Muscle of leg (tissue), 11 donors: Measurements from ENCODE around the gene MYEOV. TPM values are rescaled to one million over a fixed set of nuclear protein-coding genes. Genes with fewer than 3 reads are reported as not detected.

ENCODE experiments used
- DNase-seq: peaks from one replicate; pipeline ENCODE4 v3.0.0; 2013
- H3K27ac ChIP-seq: one replicate; pipeline ENCODE4 v1.5.1; 2013; ENCODE audit warnings: mild to moderate bottlenecking, low read length, control low read depth
- H3K27me3 ChIP-seq: one replicate; pipeline ENCODE4 v1.6.1; 2013; ENCODE audit warnings: low read length; ENCODE audit not compliant: control insufficient read depth, insufficient read depth
- H3K36me3 ChIP-seq: one replicate; pipeline ENCODE4 v1.6.1; 2013; ENCODE audit warnings: low read length; ENCODE audit not compliant: control insufficient read depth, insufficient read depth
- H3K4me1 ChIP-seq: one replicate; pipeline ENCODE4 v1.6.1; 2013; ENCODE audit warnings: low read length; ENCODE audit not compliant: control insufficient read depth, insufficient read depth
- H3K4me3 ChIP-seq: one replicate; pipeline ENCODE4 v1.5.1; 2013; ENCODE audit warnings: low read length, control low read depth
- H3K9me3 ChIP-seq: replicated peaks from 2 replicates; pipeline ENCODE4 v1.6.1; 2013; ENCODE audit warnings: low read depth, low read length; ENCODE audit not compliant: control insufficient read depth
- WGBS: methylation state at CpG from one replicate; pipeline ENCODE4 v1.1.5; 2013; ENCODE audit warnings: missing lambda C conversion rate; ENCODE audit not compliant: insufficient coverage; 5-methylcytosine and 5-hydroxymethylcytosine counted together
- polyA plus RNA-seq, 8 donors: library from polyadenylated mRNA; unstranded; fragments of 120-200 nt; gene quantifications; one replicate each; pipeline versions ENCODE4 v1.2.1 to v1.2.3, GENCODE V29; 2013; ENCODE audit warnings: inconsistent platforms in 1 of 8, low replicate concordance in 1 of 8; ENCODE audit not compliant: insufficient read length in 8 of 8, insufficient read depth in 1 of 8
- total RNA-seq: library from RNA; stranded (reverse); fragments of 120-200 nt; gene quantifications from one replicate; pipeline ENCODE4 v1.2.4, GENCODE V29; 2013

Gene MYEOV
- total and polyA plus RNA-seq, 9 donors, result 0.48 to 1.9 (median 1.1) TPM; not detected in 1

- DNase-seq, result no peak
- 81% methylated on average over 4 of the region's 6 CpGs for WGBS
These were observed 28.7 kb upstream of the MYEOV start for GRCh38 chr11:69265210-69265609.

DNA sequence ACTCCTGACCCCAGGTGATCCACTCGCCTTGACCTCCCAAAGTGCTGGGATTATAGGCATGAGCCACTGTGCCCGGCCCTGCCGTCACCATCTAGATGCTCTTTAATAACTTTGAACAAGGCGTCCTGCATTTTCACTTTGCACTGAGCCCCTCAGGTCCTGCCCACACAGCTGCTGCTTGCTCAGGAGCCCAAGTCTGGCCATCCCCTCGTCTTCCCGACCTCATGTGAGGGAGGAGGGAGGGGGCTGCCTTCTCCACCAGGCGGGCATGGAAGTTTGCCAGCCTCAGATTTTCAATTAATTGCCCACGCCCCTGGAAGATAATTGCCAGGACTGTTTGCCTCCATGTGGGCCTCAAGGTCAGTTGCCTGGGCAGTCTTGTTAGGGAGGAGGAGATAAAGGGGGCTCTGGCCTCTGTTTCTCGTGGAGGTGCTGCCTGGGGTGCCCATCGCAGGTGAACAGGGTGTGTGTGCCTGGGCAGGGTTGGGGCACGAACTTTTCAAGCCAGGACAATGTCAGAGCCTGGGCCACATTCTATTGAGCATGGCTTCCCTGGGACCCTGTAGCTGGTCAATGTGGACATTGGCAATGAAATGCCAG lies 27.9 kb upstream of the MYEOV start:
- 85% methylated on average over 8 of the region's 11 CpGs for WGBS
- DNase-seq, result no peak
- Histone ChIP-seq H3K27ac (no peak overlapping the region), H3K4me1 (peaks cover 23% of the 10 kb centered on the region), H3K36me3 (no peaks in the 10 kb centered on the region), H3K4me3 (no peak overlapping the region), H3K27me3 (peaks cover 2% of the 10 kb centered on the region), H3K9me3 (no peaks in the 10 kb centered on the region)

More at GRCh38 chr11:69265210-69265609, 28.7 kb upstream of the MYEOV start:
- Histone ChIP-seq H3K4me3 (no peak overlapping the region), H3K9me3 (no peaks in the 10 kb centered on the region), H3K36me3 (no peaks in the 10 kb centered on the region), H3K4me1 (peaks cover 23% of the 10 kb centered on the region), H3K27ac (no peak overlapping the region), H3K27me3 (peaks cover 2% of the 10 kb centered on the region)

DNA sequence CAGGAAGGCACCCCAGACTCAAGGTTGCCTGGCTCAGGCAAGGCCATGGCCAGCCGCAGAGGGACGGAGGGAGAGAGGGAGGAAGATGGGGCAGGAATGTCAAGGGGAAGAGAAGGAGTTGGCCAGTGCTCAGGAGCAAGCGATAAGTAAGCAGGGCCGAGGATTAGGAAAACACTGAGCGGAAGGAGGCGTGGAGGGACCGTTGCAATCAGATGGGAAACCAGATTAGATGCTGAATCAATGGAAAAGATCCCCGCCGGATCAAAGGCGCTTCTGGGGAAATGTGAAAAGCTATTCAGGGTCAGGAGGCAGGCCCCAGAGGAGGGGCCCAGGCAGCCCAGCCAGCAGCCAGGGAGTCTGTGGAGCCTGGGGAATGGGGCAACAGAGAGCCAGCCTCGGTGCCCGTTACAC lies 26.6 kb upstream of the MYEOV start:
- Histone ChIP-seq H3K36me3 (no peaks in the 10 kb centered on the region), H3K4me1 (peaks cover 23% of the 10 kb centered on the region), H3K9me3 (no peaks in the 10 kb centered on the region), H3K27ac (no peak overlapping the region), H3K27me3 (peaks cover 2% of the 10 kb centered on the region), H3K4me3 (no peak overlapping the region)
- 60% methylated on average over 12 of the region's 12 CpGs for WGBS
- no peak for DNase-seq

DNA sequence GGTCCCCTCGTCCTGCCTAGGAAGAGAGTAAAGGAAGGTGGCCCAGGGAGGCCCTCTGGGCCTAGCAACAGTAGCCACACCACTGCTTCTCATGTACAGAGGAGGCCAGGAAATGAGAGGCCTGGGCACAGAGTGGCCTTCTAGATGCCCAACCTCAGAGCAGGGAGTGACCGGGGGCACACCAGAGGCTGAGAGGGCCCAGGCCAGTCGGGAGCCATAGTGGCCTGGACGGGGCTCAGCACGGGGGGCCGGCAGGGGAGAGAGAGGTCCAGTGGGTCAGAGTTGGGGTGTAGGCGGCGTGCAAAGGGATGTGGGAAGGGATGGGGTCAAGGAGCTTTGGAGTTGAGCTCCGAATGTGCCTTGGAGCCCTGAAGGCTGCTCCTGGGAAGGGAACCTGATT lies 25.0 kb upstream of the MYEOV start:
- Histone ChIP-seq H3K4me3 (no peak overlapping the region), H3K4me1 (peaks cover 22% of the 10 kb centered on the region), H3K27ac (no peak overlapping the region), H3K9me3 (no peaks in the 10 kb centered on the region), H3K27me3 (peaks cover 5% of the 10 kb centered on the region), H3K36me3 (no peaks in the 10 kb centered on the region)
- 91% methylated on average over 8 of the region's 9 CpGs for WGBS
- DNase-seq, result no peak

- Histone ChIP-seq H3K27me3 (peaks cover 4% of the 10 kb centered on the region), H3K4me3 (no peak overlapping the region), H3K4me1 (peaks cover 17% of the 10 kb centered on the region), H3K27ac (no peak overlapping the region), H3K36me3 (no peaks in the 10 kb centered on the region), H3K9me3 (no peaks in the 10 kb centered on the region)
- WGBS, result 70% methylated on average over 2 of the region's 4 CpGs
- no peak for DNase-seq
These were observed 24.6 kb upstream of the MYEOV start for GRCh38 chr11:69269388-69269787.

GRCh38 chr11:69269926-69270697 lies 23.8 kb upstream of the MYEOV start:
- no peak overlapping the region for H3K27ac ChIP-seq
- DNase-seq, result no peak
- 69% methylated on average over 17 of the region's 21 CpGs for WGBS

GRCh38 chr11:69270941-69271340 lies 23.0 kb upstream of the MYEOV start:
- Histone ChIP-seq H3K4me3 (no peak overlapping the region), H3K4me1 (peaks cover 17% of the 10 kb centered on the region), H3K27me3 (peaks cover 3% of the 10 kb centered on the region), H3K36me3 (no peaks in the 10 kb centered on the region), H3K9me3 (no peaks in the 10 kb centered on the region), H3K27ac (no peak overlapping the region)
- 72% methylated on average over 6 of the region's 7 CpGs for WGBS
- DNase-seq, result no peak

More at GRCh38 chr11:69269926-69270697, 23.8 kb upstream of the MYEOV start:
- Histone ChIP-seq H3K4me3 (no peak overlapping the region), H3K4me1 (peaks cover 17% of the 10 kb centered on the region), H3K27me3 (peaks cover 3% of the 10 kb centered on the region), H3K36me3 (no peaks in the 10 kb centered on the region), H3K9me3 (no peaks in the 10 kb centered on the region)

- H3K27ac ChIP-seq, result no peak overlapping the region
- DNase-seq, result no peak
- H3K27me3 ChIP-seq, result peaks cover 3% of the 10 kb centered on the region
- H3K9me3 ChIP-seq, result peaks cover 2% of the 10 kb centered on the region
- WGBS, result 94% methylated on average over 3 of the region's 3 CpGs
- H3K4me1 ChIP-seq, result peaks cover 17% of the 10 kb centered on the region
- H3K36me3 ChIP-seq, result no peaks in the 10 kb centered on the region
- H3K4me3 ChIP-seq, result no peak overlapping the region
These were observed 21.9 kb upstream of the MYEOV start for GRCh38 chr11:69272055-69272454.

DNA sequence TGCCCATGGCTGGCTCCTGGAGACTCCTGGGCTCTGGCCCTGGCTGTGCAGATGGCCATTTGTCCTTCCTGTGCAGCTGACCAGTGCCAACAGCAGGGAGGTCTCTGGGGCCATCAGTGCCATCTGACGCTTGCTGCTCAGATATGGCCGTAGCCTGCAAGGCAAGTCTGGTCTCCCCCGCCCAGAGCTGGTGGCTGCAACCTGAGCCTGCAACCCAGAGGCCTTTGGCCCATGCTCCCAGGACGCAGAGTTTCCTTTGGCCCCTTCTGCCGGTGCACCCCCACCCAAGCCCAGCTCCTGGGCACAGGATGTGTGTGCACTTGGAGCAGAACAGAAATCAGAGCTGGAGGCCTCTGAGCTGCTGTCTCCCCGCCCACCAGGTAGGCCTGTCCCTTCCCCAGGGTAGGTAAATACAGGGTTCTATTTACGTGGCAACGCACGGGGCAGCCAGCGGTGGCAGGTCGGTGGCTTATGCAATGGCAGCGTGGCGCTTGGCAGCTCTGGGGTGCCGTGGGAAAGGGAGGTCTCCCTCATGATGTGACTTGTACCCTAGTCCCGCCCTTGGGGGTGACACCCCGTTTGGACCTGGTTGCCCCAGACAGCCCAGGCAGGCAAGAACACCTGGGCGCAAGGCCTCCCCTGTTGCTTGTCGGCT lies 21.0 kb upstream of the MYEOV start:
- H3K27me3 ChIP-seq, result peaks cover 3% of the 10 kb centered on the region
- peaks cover 2% of the 10 kb centered on the region for H3K9me3 ChIP-seq
- H3K4me1 ChIP-seq, result peaks cover 19% of the 10 kb centered on the region
- H3K4me3 ChIP-seq, result no peak overlapping the region
- no peaks in the 10 kb centered on the region for H3K36me3 ChIP-seq
- no peak overlapping the region for H3K27ac ChIP-seq
- WGBS, result 85% methylated on average over 16 of the region's 18 CpGs
- DNase-seq, result no peak

- WGBS, result 83% methylated on average over 5 of the region's 6 CpGs
- no peak for DNase-seq
- Histone ChIP-seq H3K36me3 (no peaks in the 10 kb centered on the region), H3K9me3 (peaks cover 2% of the 10 kb centered on the region), H3K4me1 (peaks cover 14% of the 10 kb centered on the region), H3K27ac (no peak overlapping the region), H3K4me3 (no peak overlapping the region), H3K27me3 (peaks cover 3% of the 10 kb centered on the region)
These were observed 20.4 kb upstream of the MYEOV start for GRCh38 chr11:69273571-69273970.
